CD4-positive, alpha-beta T cell (primary cell): ENCODE data around the gene EML2. TPM values are rescaled to one million over a fixed set of nuclear protein-coding genes. Genes with fewer than 3 reads are reported as not detected.

Experiments used
- ATAC-seq: fragments of 200-7000 bp; cut with Tn5 transposase; one replicate; pipeline ENCODE4 v1.10.0; 2022; ENCODE audit warnings: mild to moderate bottlenecking; ENCODE audit not compliant: poor library complexity
- CTCF ChIA-PET: fragments of 350-600 bp; sonication (Branson Sonifier 250); formaldehyde crosslinking; loops from one replicate; lab custom pipeline; 2021; ENCODE audit warnings: antibody characterized with exemption, inconsistent platforms; lab: Charles Lee
- POLR2A ChIA-PET: fragments of 350-600 bp; sonication (Branson Sonifier 250); formaldehyde crosslinking; loops from one replicate; lab custom pipeline; 2021; ENCODE audit warnings: antibody characterized with exemption, inconsistent platforms; lab: Charles Lee
- DNase-seq, 14 experiments: peaks; one replicate each; pipeline ENCODE4 v3.0.0-alpha.2; 2013 to 2020; ENCODE audit warnings: mixed read lengths in 2 of 14
- H3K27ac ChIP-seq, 2 donors: one replicate each; pipeline versions ENCODE4 v1.5.1 to v1.7.0; 2013; ENCODE audit warnings: low read length in 2 of 2, low read depth in 1 of 2, mild to moderate bottlenecking in 1 of 2
- H3K27me3 ChIP-seq, 2 experiments: 1 replicate in 1 of 2; 2 replicates in 1 of 2; pipeline versions ENCODE4 v1.6.1 to v1.7.0; 2013; ENCODE audit warnings: low read length in 2 of 2, control low read depth in 1 of 2, mild to moderate bottlenecking in 1 of 2, moderate library complexity in 1 of 2; ENCODE audit not compliant: insufficient read depth in 2 of 2, control insufficient read depth in 1 of 2
- H3K36me3 ChIP-seq: one replicate; pipeline ENCODE4 v1.6.1; 2013; ENCODE audit warnings: low read length, control low read depth; ENCODE audit not compliant: insufficient read depth
- H3K4me1 ChIP-seq: one replicate; pipeline ENCODE4 v1.6.1; 2013; ENCODE audit warnings: low read length, control low read depth; ENCODE audit not compliant: insufficient read depth
- H3K4me3 ChIP-seq: one replicate; pipeline ENCODE4 v1.5.1; 2013; ENCODE audit warnings: mild to moderate bottlenecking, low read length, moderate library complexity
- H3K9me3 ChIP-seq, 2 experiments: 1 replicate in 1 of 2; 2 replicates in 1 of 2; pipeline versions ENCODE4 v1.6.1 to v1.7.0; 2013; ENCODE audit warnings: low read length in 2 of 2, mild to moderate bottlenecking in 2 of 2, control low read depth in 1 of 2, moderate library complexity in 1 of 2; ENCODE audit not compliant: control insufficient read depth in 1 of 2, insufficient read depth in 1 of 2
- H3K27ac Mint-ChIP-seq: one replicate; pipeline ENCODE4 v1.8.0; 2020; ENCODE audit warnings: mixed read lengths
- H3K27me3 Mint-ChIP-seq: one replicate; pipeline ENCODE4 v1.8.0; 2021; ENCODE audit warnings: mixed read lengths
- H3K36me3 Mint-ChIP-seq: one replicate; pipeline ENCODE4 v1.8.0; 2021; ENCODE audit warnings: low read depth, mixed read lengths
- H3K4me1 Mint-ChIP-seq: one replicate; pipeline ENCODE4 v1.8.0; 2021; ENCODE audit warnings: low read depth, mixed read lengths
- H3K4me3 Mint-ChIP-seq: one replicate; pipeline ENCODE4 v1.8.0; 2020; ENCODE audit warnings: mild to moderate bottlenecking, mixed read lengths
- H3K9me3 Mint-ChIP-seq: one replicate; pipeline ENCODE4 v1.8.0; 2020; ENCODE audit warnings: mixed read lengths
- CTCF ChIP-seq: fragments of 200-600 bp; IDR thresholded peaks from one replicate; pipeline ENCODE4 v1.8.0; 2022; ENCODE audit warnings: antibody characterized with exemption, mild to moderate bottlenecking
- intact Hi-C, 2 experiments: fragments of 100-400 bp; cut with DNase I in 1 of 2; cut with micrococcal nuclease in 1 of 2; formaldehyde crosslinking; loops; one replicate each; pipeline versions ENCODE4 v1.15.1 to v1.9.0; 2023 to 2025; cut with DNase I, micrococcal nuclease
- total RNA-seq, 174 experiments: library from RNA in 2 of 174; stranded (reverse) in 2 of 174; gene quantifications; one replicate each; pipeline ENCODE4 v1.2.3 and lab custom pipeline; 2021 to 2026

The EML2 gene
- total RNA-seq, 2 experiments from 2014 or later, result 29.2 to 30.4 TPM

GRCh38 chr19:45576682-45577081 lies 62.5 kb downstream of the EML2 start:
- POLR2A ChIA-PET, result interaction anchor here (0.6 kb wide), 1 partner anchor 9 kb away, joined by 3 read pairs; no protein-coding TSS in a partner anchor

DNA sequence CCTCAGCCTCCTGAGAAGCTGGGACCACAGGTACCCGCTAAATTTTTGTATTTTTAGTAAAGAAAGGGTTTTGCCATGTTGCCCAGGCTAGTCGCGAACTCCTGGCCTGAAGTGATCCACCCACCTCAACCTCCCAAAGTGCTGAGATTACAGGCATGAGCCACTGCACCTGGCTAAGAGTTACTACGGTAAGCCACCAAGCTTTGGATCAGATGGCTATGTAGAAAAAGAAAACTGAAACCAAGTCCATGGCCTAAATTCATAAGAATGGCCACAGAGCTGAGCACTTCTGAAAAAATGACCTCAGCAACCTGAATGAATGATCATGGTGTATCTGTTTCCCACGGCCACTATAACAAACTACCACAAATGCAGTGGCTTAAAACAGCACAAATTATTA lies 64.0 kb downstream of the EML2 start:
- CTCF ChIA-PET, result no interaction called here

More at GRCh38 chr19:45576682-45577081, 62.5 kb downstream of the EML2 start:
- Mint-ChIP-seq H3K9me3 (no peaks in the 10 kb centered on the region), H3K27me3 (no peaks in the 10 kb centered on the region), H3K27ac (no peak overlapping the region), H3K4me1 (peaks cover 11% of the 10 kb centered on the region), H3K36me3 (no peaks in the 10 kb centered on the region), H3K4me3 (no peak overlapping the region)
- H3K27me3 ChIP-seq, result no peaks in the 10 kb centered on the region
- H3K27ac ChIP-seq, result no peak overlapping the region
- ATAC-seq (no peak), DNase-seq (no peak)
- TF ChIP-seq CTCF, result no peak
- H3K9me3 ChIP-seq, result no peaks in the 10 kb centered on the region
- intact Hi-C loops, result no loop called here
- no peak overlapping the region for H3K4me3 ChIP-seq
- no peaks in the 10 kb centered on the region for H3K4me1 ChIP-seq
- CTCF ChIA-PET, result no interaction called here
- H3K36me3 ChIP-seq, result peaks cover 5% of the 10 kb centered on the region

GRCh38 chr19:45574526-45574925 lies 64.7 kb downstream of the EML2 start:
- Histone ChIP-seq H3K4me1 (peaks cover 3% of the 10 kb centered on the region), H3K27me3 (no peaks in the 10 kb centered on the region), H3K9me3 (no peaks in the 10 kb centered on the region), H3K4me3 (no peak overlapping the region), H3K27ac (no peak overlapping the region), H3K36me3 (no peaks in the 10 kb centered on the region)
- no peak overlapping the region for H3K27ac Mint-ChIP-seq
- no peaks in the 10 kb centered on the region for H3K27me3 Mint-ChIP-seq
- ATAC-seq (no peak), DNase-seq (no peak)
- H3K9me3 Mint-ChIP-seq, result no peaks in the 10 kb centered on the region
- POLR2A ChIA-PET, result no interaction called here
- H3K4me3 Mint-ChIP-seq, result no peak overlapping the region
- peaks cover 14% of the 10 kb centered on the region for H3K4me1 Mint-ChIP-seq
- no peak for TF ChIP-seq CTCF
- H3K36me3 Mint-ChIP-seq, result peaks cover 6% of the 10 kb centered on the region
- CTCF ChIA-PET, result no interaction called here
- intact Hi-C loops, result no loop called here

More for the DNA sequence above, 64.0 kb downstream of the EML2 start:
- Histone ChIP-seq H3K4me1 (no peaks in the 10 kb centered on the region), H3K36me3 (no peaks in the 10 kb centered on the region), H3K9me3 (no peaks in the 10 kb centered on the region), H3K27me3 (no peaks in the 10 kb centered on the region), H3K4me3 (no peak overlapping the region), H3K27ac (no peak overlapping the region)
- DNase-seq (no peak), ATAC-seq (no peak)
- POLR2A ChIA-PET, result no interaction called here
- Mint-ChIP-seq H3K4me3 (no peak overlapping the region), H3K9me3 (no peaks in the 10 kb centered on the region), H3K4me1 (peaks cover 7% of the 10 kb centered on the region), H3K36me3 (no peaks in the 10 kb centered on the region), H3K27ac (no peak overlapping the region), H3K27me3 (no peaks in the 10 kb centered on the region)
- intact Hi-C loops, result no loop called here
- TF ChIP-seq CTCF, result no peak
